HG03460 (cell line): ENCODE measurements around the gene KLHL18.
"Not testable (repeated sequence)": the region's sequence is repeated elsewhere in the genome, so short reads cannot be mapped to it uniquely, and the experiment has no call there.

Experiments
- ATAC-seq: cut with Tn5 transposase; IDR thresholded peaks from one replicate; pipeline ENCODE4 v1.9.1; 2021; ENCODE audit not compliant: unreplicated experiment

KLHL18 gene

DNA sequence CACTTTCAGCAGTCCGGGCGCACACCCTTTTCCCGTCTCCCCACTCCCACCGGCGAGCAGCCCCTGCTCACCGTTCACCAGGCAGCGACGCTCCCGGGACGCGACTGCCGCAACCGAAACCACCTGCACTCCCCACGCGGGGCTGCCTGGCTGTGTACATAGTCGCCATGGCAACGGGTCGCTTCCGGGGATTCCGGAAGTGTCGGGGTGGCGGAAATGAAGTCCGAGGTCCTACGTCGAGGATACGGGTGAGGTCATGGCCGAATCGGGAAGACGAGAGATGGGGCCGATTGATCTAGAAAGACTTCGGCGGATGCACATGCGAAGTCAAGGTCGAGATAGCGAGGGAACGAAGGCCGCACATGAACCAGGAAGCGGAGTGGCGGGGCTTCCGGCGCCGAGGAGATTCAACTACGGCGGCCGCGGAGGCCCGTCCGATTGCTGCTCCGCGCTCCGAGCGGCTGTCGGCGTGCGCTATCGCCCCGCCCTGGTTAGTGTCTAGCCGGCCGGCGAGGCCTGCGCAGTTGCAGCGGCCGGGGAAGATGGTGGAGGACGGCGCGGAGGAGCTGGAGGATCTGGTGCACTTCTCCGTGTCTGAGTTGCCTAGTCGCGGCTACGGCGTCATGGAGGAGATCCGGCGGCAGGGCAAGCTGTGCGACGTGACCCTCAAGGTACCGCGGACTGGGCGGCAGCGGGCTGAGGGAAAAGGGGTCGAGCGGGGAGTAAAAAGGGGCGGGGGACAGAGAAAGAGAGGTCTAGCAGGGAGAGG is at the start of gene KLHL18, which contains the start of gene KIF9:
Gene KLHL18, plus strand, starts transcription at position 521 of the 769 bp plus-strand sequence. Its CDS starts 22 bp downstream, at position 543.
Gene KIF9, minus strand, starts transcription at position 376 of the 769 bp plus-strand sequence. CDS start 5,425 bp downstream, outside the sequence.
- peak; percentile 81 for ATAC-seq

GRCh38 chr3:47238017-47238416 is 44.7 kb upstream of the KLHL18 start:
- no peak for ATAC-seq

DNA sequence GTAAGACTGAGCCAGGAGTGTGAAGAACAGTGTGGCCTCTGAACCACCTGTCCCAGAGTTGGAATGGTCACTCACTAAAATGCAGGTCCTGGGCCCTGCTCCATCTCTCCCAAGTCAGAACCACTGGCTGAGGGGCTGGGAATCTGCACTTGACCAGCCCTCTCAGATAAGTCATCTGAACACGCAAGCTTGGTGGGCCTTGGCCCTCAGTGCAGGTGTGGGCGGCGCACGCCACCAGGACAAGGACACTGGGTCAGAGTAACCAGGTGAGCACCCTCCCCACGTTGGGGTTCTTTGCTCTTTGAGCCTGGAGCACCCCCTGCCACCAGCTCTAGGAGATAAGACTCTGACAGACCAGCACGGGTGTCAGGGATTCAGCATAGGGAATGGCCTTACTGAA is 42.8 kb upstream of the KLHL18 start:
- no peak for ATAC-seq

- no peak for ATAC-seq
Observed at GRCh38 chr3:47243419-47244147, 39.2 kb upstream of the KLHL18 start.

DNA sequence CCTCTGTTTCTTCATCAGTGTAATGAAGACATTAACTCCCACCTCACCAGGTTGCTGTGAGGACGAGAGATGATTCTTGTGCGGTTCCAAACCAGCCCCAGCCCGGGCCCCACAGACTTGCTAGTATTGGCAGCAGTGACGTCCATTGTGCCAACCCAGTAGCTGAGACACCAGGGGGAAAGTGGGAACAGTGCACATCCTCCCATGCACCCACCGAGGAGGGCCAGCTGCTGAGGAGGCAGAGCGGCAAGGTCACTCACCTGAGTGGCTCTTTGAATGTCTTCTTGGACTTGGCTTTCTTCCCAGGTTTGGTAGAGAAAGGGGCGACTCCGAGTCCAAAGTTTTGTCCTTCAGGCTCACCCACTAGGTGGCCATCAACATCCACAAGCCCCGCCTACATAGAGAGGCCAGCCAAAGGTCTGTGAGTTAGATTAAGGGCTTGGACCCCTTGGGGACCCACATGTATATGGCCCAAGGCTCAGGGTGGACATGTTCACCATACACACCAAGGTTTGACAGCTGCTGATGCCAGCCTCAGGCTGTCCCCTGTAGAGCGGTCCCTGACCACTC is 38.1 kb upstream of the KLHL18 start:
- ATAC-seq, result no peak

- no peak for ATAC-seq
Observed at GRCh38 chr3:47245271-47245670, 37.5 kb upstream of the KLHL18 start.

- no peak for ATAC-seq
Observed at GRCh38 chr3:47247131-47248064, 35.3 kb upstream of the KLHL18 start.

- no peak for ATAC-seq
Observed at GRCh38 chr3:47250309-47251060, 32.3 kb upstream of the KLHL18 start.

- not testable (repeated sequence) for ATAC-seq
Observed at GRCh38 chr3:47251085-47251484, 31.7 kb upstream of the KLHL18 start.

DNA sequence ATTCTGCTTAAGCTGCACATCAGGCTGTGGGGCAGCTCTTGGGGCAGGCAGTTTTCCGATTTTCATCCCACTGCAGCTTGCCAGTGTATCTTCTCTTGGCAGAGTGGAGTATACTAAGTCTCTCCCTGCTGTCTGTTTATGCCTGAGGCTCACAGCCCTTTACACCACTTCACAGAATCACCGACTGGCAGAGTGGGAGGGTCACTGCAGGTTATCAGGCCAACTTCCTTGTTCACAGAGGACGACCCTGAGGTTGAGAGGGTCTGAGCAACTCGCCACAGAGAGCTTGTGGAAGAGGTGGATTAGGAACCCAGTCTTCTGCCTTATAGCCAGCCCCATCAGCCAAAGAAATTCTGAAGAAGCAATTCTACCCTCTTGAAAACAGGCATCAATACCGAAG is 31.1 kb upstream of the KLHL18 start:
- ATAC-seq, result no peak

GRCh38 chr3:47256331-47256730 is 26.4 kb upstream of the KLHL18 start:
- not testable (repeated sequence) for ATAC-seq

DNA sequence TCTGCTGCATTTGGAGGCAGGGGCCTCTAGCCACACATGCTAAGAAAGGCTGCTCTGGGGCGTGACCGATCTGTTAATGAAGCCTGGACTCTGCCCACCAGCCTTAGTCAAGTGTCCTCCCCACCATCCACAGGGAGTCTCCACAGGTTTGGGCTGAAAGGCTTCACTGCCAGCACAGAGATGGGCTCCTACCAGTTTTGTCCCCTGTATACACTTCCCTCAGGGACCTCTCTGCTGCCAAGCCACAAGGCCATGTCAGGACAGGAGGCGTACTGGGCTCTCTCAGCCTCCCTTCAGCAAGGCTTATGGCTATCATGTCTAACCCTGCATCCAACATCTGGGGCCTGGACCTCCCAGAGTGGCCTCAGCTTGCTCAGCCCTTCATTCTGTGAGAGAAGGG is 23.6 kb upstream of the KLHL18 start:
- no peak for ATAC-seq

- no peak for ATAC-seq
Observed at GRCh38 chr3:47260605-47261004, 22.1 kb upstream of the KLHL18 start.

DNA sequence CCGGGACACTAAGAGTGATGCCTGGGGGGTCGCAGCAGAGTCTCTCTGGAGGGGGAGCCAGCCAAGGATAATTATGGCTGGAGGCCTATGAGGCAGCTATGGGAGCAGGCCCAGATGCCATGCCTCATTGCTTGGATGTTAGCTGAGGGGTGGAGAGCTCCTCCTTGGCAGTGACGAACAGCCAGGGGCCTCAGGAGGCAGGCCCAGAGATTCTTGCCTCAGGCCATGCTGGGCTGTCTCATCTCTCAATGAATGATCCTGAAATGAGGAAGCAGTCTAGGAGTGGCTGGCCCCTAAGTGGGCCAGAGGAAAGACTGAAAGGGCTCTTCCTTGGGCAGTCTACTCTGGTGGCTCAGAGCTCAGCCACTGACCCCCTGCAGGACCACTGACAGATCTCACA is 21.4 kb upstream of the KLHL18 start:
- no peak for ATAC-seq

GRCh38 chr3:47265008-47265407 is 17.7 kb upstream of the KLHL18 start:
- ATAC-seq, result no peak

DNA sequence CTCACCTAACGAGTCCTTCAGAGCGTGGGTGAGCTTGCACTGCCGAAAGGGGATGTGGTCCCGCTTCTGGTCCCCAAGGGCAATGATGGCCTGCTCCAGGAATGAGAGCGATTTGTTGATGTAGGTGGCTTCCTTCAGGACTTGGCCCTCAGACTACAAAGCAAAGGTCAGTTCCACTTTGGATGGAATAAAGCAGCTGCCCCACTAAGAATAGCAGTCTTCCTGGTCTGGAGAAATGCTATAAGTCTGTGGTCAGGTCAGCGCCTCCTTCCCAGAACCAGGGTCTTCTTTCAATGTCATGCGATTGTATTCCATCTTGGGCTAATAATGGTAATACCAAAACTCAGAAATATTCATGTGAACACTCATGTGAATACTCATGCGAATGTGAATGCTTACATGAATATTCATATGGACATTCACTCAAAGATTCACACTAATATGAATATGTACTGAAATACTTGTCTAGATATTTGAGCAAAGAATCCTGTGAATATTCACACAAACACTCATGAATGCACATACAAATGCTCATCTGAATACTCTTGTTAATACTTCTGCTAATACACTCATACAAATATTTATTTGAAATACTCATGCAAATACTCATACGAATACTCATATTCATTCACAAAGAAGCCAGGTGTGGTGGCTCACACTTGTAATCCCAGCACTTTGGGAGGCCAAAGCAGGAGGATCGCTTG is 16.9 kb upstream of the KLHL18 start:
- ATAC-seq, result no peak

- ATAC-seq, result peak; percentile 67
Observed at GRCh38 chr3:47266709-47267489, 15.8 kb upstream of the KLHL18 start.

- ATAC-seq, result no peak
Observed at GRCh38 chr3:47267490-47267824, 15.3 kb upstream of the KLHL18 start.

DNA sequence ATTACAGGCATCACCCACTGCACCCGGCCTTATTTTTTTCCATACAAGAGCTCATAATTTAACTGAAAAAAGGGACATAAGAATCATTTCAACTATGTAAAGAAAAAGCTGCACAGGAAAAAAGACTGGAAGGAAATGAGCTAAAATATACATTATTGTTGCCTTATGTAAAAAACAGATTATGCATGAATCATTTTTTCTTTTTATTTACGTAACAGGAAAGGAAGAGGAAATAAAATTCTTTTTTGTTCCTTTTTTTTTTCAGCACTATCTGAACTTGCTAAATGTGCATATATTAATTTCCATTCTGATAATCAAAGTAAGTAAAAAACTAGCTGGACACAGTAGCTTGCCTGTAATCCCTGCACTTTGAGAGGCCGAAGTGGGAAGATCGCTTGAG is 12.2 kb upstream of the KLHL18 start:
- no peak for ATAC-seq
